ENCODE measurements around the gene OSM.
"Not testable (repeated sequence)": the region's sequence is repeated elsewhere in the genome, so short reads cannot be mapped to it uniquely, and the experiment has no call there.

OSM gene

GRCh38 chr22:30225220-30225927 lies 41.3 kb downstream of the OSM start:
- DNase-seq (ENCODE audit: low spot score) = no peak

DNA sequence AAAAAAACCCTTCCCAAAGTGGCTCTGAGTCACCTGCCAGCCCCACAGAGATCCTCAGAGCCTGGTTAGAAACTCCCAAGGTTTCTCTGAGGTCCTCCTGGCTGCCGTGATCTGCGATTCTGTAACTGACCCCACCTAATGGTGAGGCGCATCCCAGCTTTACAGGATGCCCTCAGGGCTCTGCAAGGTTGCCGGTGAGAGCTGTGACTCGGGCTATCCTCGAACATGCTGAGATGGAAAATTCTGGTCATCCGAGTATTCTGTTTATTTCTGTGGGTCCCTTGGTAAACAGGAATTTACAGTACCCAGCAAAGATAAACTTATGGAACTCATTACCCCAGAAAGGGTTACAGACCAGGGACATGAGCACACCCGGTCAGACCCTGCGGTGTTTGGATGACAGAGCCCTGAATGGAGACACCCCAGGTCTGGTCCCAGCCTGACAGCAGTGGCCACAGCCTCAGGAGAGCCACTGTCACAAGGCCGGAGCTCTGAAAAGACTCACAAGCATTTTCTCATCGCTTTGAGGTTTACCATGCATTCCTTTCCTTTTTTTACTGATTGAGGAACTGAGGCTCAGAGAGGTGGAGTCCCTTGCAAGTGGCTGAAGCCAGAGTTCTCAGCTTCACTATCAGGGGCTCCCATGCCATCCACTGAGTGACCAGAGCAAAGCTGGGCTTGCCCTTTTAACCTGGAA lies 42.3 kb downstream of the OSM start:
- DNase-seq (ENCODE audit: low spot score) = no peak

GRCh38 chr22:30223303-30223702 lies 43.3 kb downstream of the OSM start:
- DNase-seq (ENCODE audit: low spot score) = no peak

- DNase-seq (ENCODE audit: low spot score) = no peak
Observed at GRCh38 chr22:30222321-30222720, 44.3 kb downstream of the OSM start.

GRCh38 chr22:30221121-30221992 lies 45.3 kb downstream of the OSM start:
- DNase-seq (ENCODE audit: low spot score) = no peak

DNA sequence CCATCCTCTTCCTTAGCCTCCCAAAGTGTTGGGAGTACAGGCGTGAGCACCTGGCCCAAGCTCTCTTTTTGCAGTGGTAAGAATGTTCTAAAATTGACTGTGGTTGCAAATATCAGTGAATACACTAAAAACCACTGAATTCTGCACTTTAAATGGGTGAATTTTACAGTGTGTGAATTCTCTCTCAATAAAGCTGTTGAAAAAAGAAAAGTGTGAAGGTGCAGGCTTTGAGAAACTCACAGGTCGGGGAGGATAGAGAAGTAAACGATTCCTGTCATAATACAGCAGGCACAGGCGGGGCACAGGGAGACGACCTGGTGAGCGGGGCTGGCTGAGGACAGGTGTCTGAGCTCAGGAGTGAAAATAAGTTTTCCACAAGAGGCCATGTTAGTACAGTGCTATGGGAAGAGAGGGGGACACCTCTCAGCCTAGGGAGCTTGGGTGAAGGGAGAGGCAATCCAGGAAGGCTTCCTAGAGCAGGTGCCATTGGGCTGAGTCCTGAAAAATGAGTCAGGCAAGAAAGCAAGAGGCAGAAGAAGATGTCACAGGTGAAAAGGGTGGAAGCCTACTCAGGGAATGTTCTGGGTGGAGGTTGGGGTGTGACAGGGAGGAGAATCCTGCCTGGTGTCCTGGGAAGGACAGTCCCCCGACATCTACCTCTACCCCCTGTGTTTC lies 46.2 kb downstream of the OSM start:
- no peak for DNase-seq (ENCODE audit: low spot score)

- DNase-seq (ENCODE audit: low spot score) = no peak
Observed at GRCh38 chr22:30219668-30220278, 46.9 kb downstream of the OSM start.

DNA sequence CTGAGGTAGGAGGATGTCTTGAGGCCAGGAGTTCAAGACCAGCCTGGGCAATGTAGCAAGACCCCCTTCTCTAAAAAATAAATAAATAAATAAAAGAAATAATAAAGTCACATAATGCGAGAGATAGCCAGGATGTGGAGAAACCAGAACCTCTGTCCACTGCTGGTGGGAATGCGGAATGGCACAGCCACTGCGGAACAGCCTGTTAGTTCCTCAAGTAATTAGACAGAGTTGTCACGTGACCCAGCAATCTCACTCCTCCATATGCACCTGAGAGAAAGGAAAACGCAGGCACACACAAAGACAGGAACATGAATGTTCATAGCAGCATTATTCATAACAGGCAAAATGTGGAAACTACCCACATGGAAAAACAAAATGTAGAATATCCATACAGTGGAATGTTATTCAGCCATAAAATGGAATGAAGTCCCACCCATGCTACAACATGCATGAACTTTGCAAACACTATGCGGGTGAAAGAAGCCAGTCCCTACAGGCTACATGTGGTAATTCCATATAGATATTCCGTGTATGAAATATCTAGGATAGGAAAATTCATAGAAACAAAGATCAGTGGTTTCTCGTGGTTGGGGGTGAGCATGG lies 47.5 kb downstream of the OSM start:
- no peak for DNase-seq (ENCODE audit: low spot score)

DNA sequence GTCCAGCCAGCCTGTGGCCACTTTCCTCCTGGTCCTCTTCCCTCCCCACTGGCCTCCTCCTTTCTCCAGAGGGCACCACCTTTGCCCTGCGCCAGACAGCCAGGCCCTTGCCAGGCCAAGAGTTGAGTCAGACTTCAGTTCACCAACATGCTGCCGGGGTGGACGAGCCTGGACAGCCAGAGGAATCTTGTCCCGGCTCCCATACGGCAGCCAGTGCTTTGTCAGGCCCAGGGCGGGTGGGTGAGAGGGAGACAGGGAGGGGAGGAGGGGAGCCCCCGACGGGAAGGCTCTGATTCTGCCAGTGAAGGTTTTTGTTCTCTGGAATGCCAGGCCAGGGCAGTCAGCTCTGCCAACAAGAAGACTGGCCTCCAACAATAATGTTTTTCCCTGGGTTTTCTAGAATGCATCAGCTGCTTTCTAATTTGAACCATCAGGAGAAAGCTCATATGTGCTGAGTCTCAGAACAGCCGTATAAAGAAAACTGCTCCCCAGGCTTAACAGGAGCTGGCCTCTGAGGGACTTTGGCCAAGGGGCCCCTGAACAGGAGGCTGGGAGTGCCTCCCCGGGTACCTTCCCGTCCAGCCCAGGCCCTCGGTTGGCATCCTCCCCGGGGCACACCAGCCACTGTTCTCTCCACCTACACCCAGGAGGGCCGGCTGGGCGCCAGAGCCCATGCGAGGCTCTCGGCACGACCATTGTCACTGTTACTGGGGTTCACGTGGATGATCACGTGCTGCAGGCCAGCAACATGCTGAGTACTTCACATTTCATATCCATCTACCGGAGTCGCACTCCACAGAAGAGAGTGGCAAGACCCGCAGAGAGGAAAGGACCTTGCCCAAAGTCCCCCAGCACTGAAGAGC lies 48.7 kb downstream of the OSM start:
- no peak for DNase-seq (ENCODE audit: low spot score)

DNA sequence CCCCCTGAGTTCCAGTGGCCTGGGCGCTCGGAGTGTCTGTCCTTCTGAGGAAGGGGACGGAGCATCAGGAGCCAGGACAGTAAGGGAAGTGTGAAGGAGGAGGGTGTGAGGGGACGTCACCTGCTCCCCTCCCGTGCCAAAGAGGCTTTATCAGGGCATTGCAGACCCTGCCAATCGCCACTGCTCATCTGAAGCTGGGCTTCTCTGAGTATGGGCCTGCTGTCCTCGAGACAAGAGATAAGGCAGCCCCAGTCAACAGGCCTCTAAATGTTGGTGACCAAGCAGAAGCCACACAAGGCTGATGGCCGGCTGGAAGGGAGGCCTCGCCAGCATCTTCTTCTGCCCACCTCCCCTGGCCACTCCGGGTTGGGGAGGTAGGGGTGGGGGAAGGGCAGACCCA lies 49.9 kb downstream of the OSM start:
- DNase-seq (ENCODE audit: low spot score) = no peak

GRCh38 chr22:30216272-30216671 lies 50.4 kb downstream of the OSM start:
- not testable (repeated sequence) for DNase-seq (ENCODE audit: low spot score)

GRCh38 chr22:30214703-30215407 lies 51.8 kb downstream of the OSM start:
- DNase-seq (ENCODE audit: low spot score) = no peak

GRCh38 chr22:30212996-30213441 lies 53.6 kb downstream of the OSM start:
- no peak for DNase-seq (ENCODE audit: low spot score)

All from germinal center (tissue), 1 donor.